Endothelial cell of umbilical vein (primary cell): Measurements from ENCODE around the gene CTNND2. TPM values are rescaled to one million over a fixed set of nuclear protein-coding genes. Genes with fewer than 3 reads are reported as not detected.

Experiments used
- BruUV-seq: library from RNA; stranded (reverse); fragments of 400-500 nt; replicated peaks from 2 replicates; lab custom pipeline; 2021; lab: Mats Ljungman, UMichigan
- CTCF ChIA-PET: fragments of 300-600, 350-600 bp; sonication (Branson Sonifier 250); formaldehyde crosslinking; loops from one replicate; lab custom pipeline; 2021; ENCODE audit warnings: antibody characterized with exemption, inconsistent platforms; lab: Charles Lee
- POLR2A ChIA-PET: fragments of 300-600, 350-600 bp; sonication (Branson Sonifier 250); formaldehyde crosslinking; loops from one replicate; lab custom pipeline; 2021; ENCODE audit warnings: antibody characterized with exemption, inconsistent platforms; lab: Charles Lee
- DNase-seq: peaks from one replicate; pipeline ENCODE4 v3.0.0-alpha.2; 2011; ENCODE audit warnings: low read depth, low spot score
- FAIRE-seq: peaks from 2 replicates; lab custom pipeline; 2011; peaks lifted over from hg19 to GRCh38; lab: Jason Lieb, UNC
- H2AFZ ChIP-seq: 2 replicates; pipeline ENCODE4 v1.6.0; 2012; ENCODE audit warnings: low read depth, low read length, control low read depth, inconsistent platforms
- H3K27ac ChIP-seq: 2 replicates; pipeline ENCODE4 v1.5.1; 2011; ENCODE audit warnings: low read depth, mild to moderate bottlenecking, control low read depth, low read length, moderate library complexity; ENCODE audit not compliant: insufficient read depth
- H3K27me3 ChIP-seq, 2 experiments: 2 replicates each; pipeline versions ENCODE4 v1.6.0 to v1.6.1; 2011; ENCODE audit warnings: low read length in 2 of 2, mixed read lengths in 1 of 2; ENCODE audit not compliant: control insufficient read depth in 2 of 2, insufficient read depth in 2 of 2
- H3K36me3 ChIP-seq, 2 experiments: 2 replicates in 1 of 2; 3 replicates in 1 of 2; pipeline ENCODE4 v1.5.1; 2011; ENCODE audit warnings: low read length in 2 of 2, mild to moderate bottlenecking in 1 of 2, moderate library complexity in 1 of 2; ENCODE audit not compliant: control insufficient read depth in 2 of 2, insufficient read depth in 2 of 2; ENCODE audit errors: extremely low read depth in 1 of 2
- H3K4me1 ChIP-seq: 3 replicates; pipeline ENCODE4 v1.5.1; 2011; ENCODE audit warnings: mild to moderate bottlenecking, low read length; ENCODE audit not compliant: control insufficient read depth, insufficient read depth; ENCODE audit errors: extremely low read depth
- H3K4me2 ChIP-seq: 2 replicates; pipeline ENCODE4 v1.6.1; 2011; ENCODE audit warnings: low read length, control low read depth, mixed read lengths; ENCODE audit not compliant: insufficient read depth
- H3K4me3 ChIP-seq, 3 experiments: fragments of 200-600 bp in 1 of 3; sonication (generic), shearing (Covaris generic) in 1 of 3; replicated peaks in 1 of 3; 2 replicates each; pipeline ENCODE4 v1.5.1; 2011 to 2016; ENCODE audit warnings: control low read depth in 3 of 3, low read length in 3 of 3, mild to moderate bottlenecking in 2 of 3, inconsistent platforms in 1 of 3, low read depth in 1 of 3, moderate library complexity in 1 of 3; ENCODE audit not compliant: insufficient read depth in 1 of 3
- H3K79me2 ChIP-seq: 2 replicates; pipeline ENCODE4 v1.6.0; 2012; ENCODE audit warnings: low read length, inconsistent platforms; ENCODE audit not compliant: control insufficient read depth, insufficient read depth
- H3K9ac ChIP-seq: replicated peaks from 2 replicates; pipeline ENCODE3; 2011; ENCODE audit warnings: low read length, control low read depth; ENCODE audit not compliant: insufficient read depth; ENCODE audit errors: extremely low read depth
- H3K9me1 ChIP-seq: replicated peaks from 3 replicates; pipeline ENCODE4 v1.6.0; 2011; ENCODE audit warnings: mild to moderate bottlenecking, low read length; ENCODE audit not compliant: control insufficient read depth, insufficient read depth; ENCODE audit errors: extremely low read depth
- H3K9me3 ChIP-seq: replicated peaks from 2 replicates; pipeline ENCODE4 v1.5.1; 2012; ENCODE audit warnings: low read length, inconsistent platforms; ENCODE audit not compliant: control insufficient read depth, insufficient read depth
- H4K20me1 ChIP-seq: replicated peaks from 2 replicates; pipeline ENCODE3; 2011; ENCODE audit warnings: mild to moderate bottlenecking, low read length; ENCODE audit not compliant: control insufficient read depth, insufficient read depth; ENCODE audit errors: extremely low read depth
- CTCF ChIP-seq, 2 donors: IDR thresholded peaks; 1 replicate in 1 of 2; 2 replicates in 1 of 2; pipeline ENCODE4 v1.5.1; 2011; ENCODE audit warnings: low read length in 2 of 2, mild to moderate bottlenecking in 2 of 2, moderate library complexity in 2 of 2, control low read depth in 1 of 2, inconsistent platforms in 1 of 2, low read depth in 1 of 2; ENCODE audit not compliant: insufficient read depth in 1 of 2; ENCODE audit errors: extremely low read depth in 1 of 2
- EZH2 ChIP-seq: IDR thresholded peaks from 2 replicates; pipeline ENCODE4 v1.6.1; 2012; ENCODE audit warnings: borderline replicate concordance, low read depth, mild to moderate bottlenecking, moderate library complexity, low read length, inconsistent platforms; ENCODE audit not compliant: severe bottlenecking
- JUN ChIP-seq: IDR thresholded peaks from 2 replicates; pipeline ENCODE4 v1.6.1; 2011; ENCODE audit warnings: borderline replicate concordance, low read depth; ENCODE audit not compliant: insufficient read length, insufficient read depth
- MAX ChIP-seq: IDR thresholded peaks from 2 replicates; pipeline ENCODE4 v1.6.1; 2011; ENCODE audit not compliant: insufficient read depth, insufficient read length
- MYC ChIP-seq: IDR thresholded peaks from one replicate; pipeline ENCODE4 v1.6.1; 2011; ENCODE audit warnings: mild to moderate bottlenecking, low read depth, low read length
- POLR2AphosphoS5 ChIP-seq: IDR thresholded peaks from 2 replicates; pipeline ENCODE4 v1.6.1; 2012; ENCODE audit warnings: low read depth, mild to moderate bottlenecking, control low read depth, low read length, moderate library complexity; ENCODE audit not compliant: insufficient read depth
- dilution Hi-C: fragments of 300-500 bp; cut with MboI; formaldehyde crosslinking; loops from one replicate; pipeline ENCODE4 v1.15.0; 2019; ENCODE audit warnings: low sequenced_read_pairs; ENCODE audit not compliant: extremely low pct_ligation_motif_present
- intact Hi-C: fragments of 100-400 bp; cut with micrococcal nuclease; formaldehyde crosslinking; loops from one replicate; pipeline ENCODE4 v1.10.0; 2022
- polyA plus RNA-seq, 4 experiments: library from polyadenylated mRNA; depleted of rRNA in 3 of 4; stranded (reverse) in 3 of 4; unstranded in 1 of 4; fragments of >200 nt; gene quantifications; 2 replicates each; pipeline versions ENCODE4 v1.2.1 to v1.2.3, GENCODE V29; 2011 to 2012; ENCODE audit warnings: missing spikeins in 1 of 4
- total RNA-seq: library from RNA; stranded (reverse); gene quantifications from 2 replicates; pipeline ENCODE4 v1.2.3, GENCODE V29; 2021

The CTNND2 gene
- total and polyA plus RNA-seq, 2 donors (not counting 3 experiments of a cell fraction or from before 2014, with no cell fraction given) = not detected

DNA sequence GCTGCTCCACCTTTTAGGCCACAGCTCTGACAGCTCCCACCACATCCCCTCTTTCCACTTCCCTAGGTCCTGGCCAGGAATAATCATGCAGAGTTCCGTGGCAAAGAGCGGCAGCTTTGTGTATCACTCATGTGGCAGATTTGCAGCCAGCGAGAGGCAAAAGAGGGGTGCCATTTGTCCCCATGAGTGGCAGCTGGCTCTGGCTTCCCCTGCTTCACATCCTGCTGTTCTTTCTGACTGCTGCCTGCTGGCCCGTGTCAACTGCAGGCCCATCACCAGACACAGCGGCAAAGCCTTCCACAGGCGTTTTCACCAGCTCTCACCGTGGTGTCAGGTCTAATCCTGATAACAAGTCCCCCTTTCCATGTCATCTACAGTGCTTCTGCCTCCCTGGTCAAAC lies 712.6 kb downstream of the CTNND2 start:
- DNase-seq (no peak), FAIRE-seq (no peak)
- H4K20me1 ChIP-seq = no peaks in the 10 kb centered on the region
- no peak overlapping the region for H3K4me2 ChIP-seq
- no peaks in the 10 kb centered on the region for H3K27me3 ChIP-seq
- no peaks in the 10 kb centered on the region for H3K4me1 ChIP-seq
- no peak overlapping the region for H2AFZ ChIP-seq
- ChIA-PET POLR2A (no interaction called here), CTCF (no interaction called here)
- H3K9ac ChIP-seq = no peak overlapping the region
- H3K79me2 ChIP-seq = no peaks in the 10 kb centered on the region
- no peak for TF ChIP-seq MAX
- TF ChIP-seq JUN = no peak
- no peak for TF ChIP-seq MYC
- no peak for TF ChIP-seq POLR2AphosphoS5
- no peak for TF ChIP-seq EZH2
- H3K4me3 ChIP-seq = no peak overlapping the region
- H3K9me3 ChIP-seq = no peaks in the 10 kb centered on the region
- BruUV-seq = no TSS peak
- H3K27ac ChIP-seq = no peak overlapping the region
- dilution Hi-C loops = no loop called here
- no peaks in the 10 kb centered on the region for H3K36me3 ChIP-seq
- intact Hi-C loops = no loop called here
- no peaks in the 10 kb centered on the region for H3K9me1 ChIP-seq

GRCh38 chr5:11182441-11183080 lies 721.7 kb downstream of the CTNND2 start:
- no peak for FAIRE-seq
- Histone ChIP-seq H4K20me1 (no peaks in the 10 kb centered on the region), H3K36me3 (no peaks in the 10 kb centered on the region), H3K9me1 (no peaks in the 10 kb centered on the region), H3K27me3 (no peaks in the 10 kb centered on the region), H3K79me2 (no peaks in the 10 kb centered on the region), H3K4me2 (no peak overlapping the region), H3K9ac (no peak overlapping the region), H3K4me3 (no peak overlapping the region), H3K27ac (no peak overlapping the region), H2AFZ (no peak overlapping the region), H3K9me3 (no peaks in the 10 kb centered on the region), H3K4me1 (no peaks in the 10 kb centered on the region)
- DNase-seq = peak; percentile 20
- BruUV-seq = no TSS peak
- POLR2A ChIA-PET = no interaction called here
- intact Hi-C loops = loop anchor here (2.0 to 5.0 kb wide), 3 partner anchors 318 to 730 kb away; no protein-coding TSS in a partner anchor
- dilution Hi-C loops = no loop called here
- TF ChIP-seq JUN = no peak
- TF ChIP-seq POLR2AphosphoS5 = no peak
- peak; percentile 13 to 25 for TF ChIP-seq CTCF (IDR thresholded peaks at IDR 0.05; ENCODE audit: extremely low read depth in 1 of 2, insufficient read depth in 1 of 2, low read depth in 1 of 2, low read length in 2 of 2)
- CTCF ChIA-PET = interaction anchor here (0.6 to 1.0 kb wide), 2 partner anchors 355 to 487 kb away, joined by 3 to 4 read pairs; no protein-coding TSS in a partner anchor
